Endothelial cell of umbilical vein (primary cell): ENCODE data around the gene PDE4B. TPM values are rescaled to one million over a fixed set of nuclear protein-coding genes. Genes with fewer than 3 reads are reported as not detected.

Experiments used
- BruUV-seq: library from RNA; stranded (reverse); fragments of 400-500 nt; replicated peaks from 2 replicates; lab custom pipeline; 2021; lab: Mats Ljungman, UMichigan
- CTCF ChIA-PET: fragments of 300-600, 350-600 bp; sonication (Branson Sonifier 250); formaldehyde crosslinking; loops from one replicate; lab custom pipeline; 2021; ENCODE audit warnings: antibody characterized with exemption, inconsistent platforms; lab: Charles Lee
- POLR2A ChIA-PET: fragments of 300-600, 350-600 bp; sonication (Branson Sonifier 250); formaldehyde crosslinking; loops from one replicate; lab custom pipeline; 2021; ENCODE audit warnings: antibody characterized with exemption, inconsistent platforms; lab: Charles Lee
- DNase-seq: peaks from one replicate; pipeline ENCODE4 v3.0.0-alpha.2; 2011; ENCODE audit warnings: low read depth, low spot score
- FAIRE-seq: peaks from 2 replicates; lab custom pipeline; 2011; peaks lifted over from hg19 to GRCh38; lab: Jason Lieb, UNC
- H2AFZ ChIP-seq: 2 replicates; pipeline ENCODE4 v1.6.0; 2012; ENCODE audit warnings: low read depth, low read length, control low read depth, inconsistent platforms
- H3K27ac ChIP-seq: 2 replicates; pipeline ENCODE4 v1.5.1; 2011; ENCODE audit warnings: low read depth, mild to moderate bottlenecking, control low read depth, low read length, moderate library complexity; ENCODE audit not compliant: insufficient read depth
- H3K27me3 ChIP-seq, 2 experiments: 2 replicates each; pipeline versions ENCODE4 v1.6.0 to v1.6.1; 2011; ENCODE audit warnings: low read length in 2 of 2, mixed read lengths in 1 of 2; ENCODE audit not compliant: control insufficient read depth in 2 of 2, insufficient read depth in 2 of 2
- H3K36me3 ChIP-seq, 2 experiments: 2 replicates in 1 of 2; 3 replicates in 1 of 2; pipeline ENCODE4 v1.5.1; 2011; ENCODE audit warnings: low read length in 2 of 2, mild to moderate bottlenecking in 1 of 2, moderate library complexity in 1 of 2; ENCODE audit not compliant: control insufficient read depth in 2 of 2, insufficient read depth in 2 of 2; ENCODE audit errors: extremely low read depth in 1 of 2
- H3K4me1 ChIP-seq: 3 replicates; pipeline ENCODE4 v1.5.1; 2011; ENCODE audit warnings: mild to moderate bottlenecking, low read length; ENCODE audit not compliant: control insufficient read depth, insufficient read depth; ENCODE audit errors: extremely low read depth
- H3K4me2 ChIP-seq: 2 replicates; pipeline ENCODE4 v1.6.1; 2011; ENCODE audit warnings: low read length, control low read depth, mixed read lengths; ENCODE audit not compliant: insufficient read depth
- H3K4me3 ChIP-seq, 3 experiments: fragments of 200-600 bp in 1 of 3; sonication (generic), shearing (Covaris generic) in 1 of 3; replicated peaks in 1 of 3; 2 replicates each; pipeline ENCODE4 v1.5.1; 2011 to 2016; ENCODE audit warnings: control low read depth in 3 of 3, low read length in 3 of 3, mild to moderate bottlenecking in 2 of 3, inconsistent platforms in 1 of 3, low read depth in 1 of 3, moderate library complexity in 1 of 3; ENCODE audit not compliant: insufficient read depth in 1 of 3
- H3K79me2 ChIP-seq: 2 replicates; pipeline ENCODE4 v1.6.0; 2012; ENCODE audit warnings: low read length, inconsistent platforms; ENCODE audit not compliant: control insufficient read depth, insufficient read depth
- H3K9ac ChIP-seq: replicated peaks from 2 replicates; pipeline ENCODE3; 2011; ENCODE audit warnings: low read length, control low read depth; ENCODE audit not compliant: insufficient read depth; ENCODE audit errors: extremely low read depth
- H3K9me1 ChIP-seq: replicated peaks from 3 replicates; pipeline ENCODE4 v1.6.0; 2011; ENCODE audit warnings: mild to moderate bottlenecking, low read length; ENCODE audit not compliant: control insufficient read depth, insufficient read depth; ENCODE audit errors: extremely low read depth
- H3K9me3 ChIP-seq: replicated peaks from 2 replicates; pipeline ENCODE4 v1.5.1; 2012; ENCODE audit warnings: low read length, inconsistent platforms; ENCODE audit not compliant: control insufficient read depth, insufficient read depth
- H4K20me1 ChIP-seq: replicated peaks from 2 replicates; pipeline ENCODE3; 2011; ENCODE audit warnings: mild to moderate bottlenecking, low read length; ENCODE audit not compliant: control insufficient read depth, insufficient read depth; ENCODE audit errors: extremely low read depth
- CTCF ChIP-seq, 2 donors: IDR thresholded peaks; 1 replicate in 1 of 2; 2 replicates in 1 of 2; pipeline ENCODE4 v1.5.1; 2011; ENCODE audit warnings: low read length in 2 of 2, mild to moderate bottlenecking in 2 of 2, moderate library complexity in 2 of 2, control low read depth in 1 of 2, inconsistent platforms in 1 of 2, low read depth in 1 of 2; ENCODE audit not compliant: insufficient read depth in 1 of 2; ENCODE audit errors: extremely low read depth in 1 of 2
- EZH2 ChIP-seq: IDR thresholded peaks from 2 replicates; pipeline ENCODE4 v1.6.1; 2012; ENCODE audit warnings: borderline replicate concordance, low read depth, mild to moderate bottlenecking, moderate library complexity, low read length, inconsistent platforms; ENCODE audit not compliant: severe bottlenecking
- FOS ChIP-seq: IDR thresholded peaks from 2 replicates; pipeline ENCODE4 v1.6.1; 2011; ENCODE audit warnings: mild to moderate bottlenecking, low read length, moderate library complexity, borderline replicate concordance; ENCODE audit not compliant: insufficient read depth
- GATA2 ChIP-seq: IDR thresholded peaks from 2 replicates; pipeline ENCODE4 v1.7.0; 2011; ENCODE audit warnings: low read depth, mild to moderate bottlenecking, moderate library complexity, mixed read lengths, low read length; ENCODE audit not compliant: insufficient read length, insufficient read depth
- JUN ChIP-seq: IDR thresholded peaks from 2 replicates; pipeline ENCODE4 v1.6.1; 2011; ENCODE audit warnings: borderline replicate concordance, low read depth; ENCODE audit not compliant: insufficient read length, insufficient read depth
- MAX ChIP-seq: IDR thresholded peaks from 2 replicates; pipeline ENCODE4 v1.6.1; 2011; ENCODE audit not compliant: insufficient read depth, insufficient read length
- MYC ChIP-seq: IDR thresholded peaks from one replicate; pipeline ENCODE4 v1.6.1; 2011; ENCODE audit warnings: mild to moderate bottlenecking, low read depth, low read length
- POLR2A ChIP-seq: IDR thresholded peaks from 2 replicates; pipeline ENCODE4 v1.6.1; 2012; ENCODE audit warnings: low read depth, mild to moderate bottlenecking, control low read depth, low read length
- POLR2AphosphoS5 ChIP-seq: IDR thresholded peaks from 2 replicates; pipeline ENCODE4 v1.6.1; 2012; ENCODE audit warnings: low read depth, mild to moderate bottlenecking, control low read depth, low read length, moderate library complexity; ENCODE audit not compliant: insufficient read depth
- dilution Hi-C: fragments of 300-500 bp; cut with MboI; formaldehyde crosslinking; loops from one replicate; pipeline ENCODE4 v1.15.0; 2019; ENCODE audit warnings: low sequenced_read_pairs; ENCODE audit not compliant: extremely low pct_ligation_motif_present
- intact Hi-C: fragments of 100-400 bp; cut with micrococcal nuclease; formaldehyde crosslinking; loops from one replicate; pipeline ENCODE4 v1.10.0; 2022
- polyA plus RNA-seq, 4 experiments: library from polyadenylated mRNA; depleted of rRNA in 3 of 4; stranded (reverse) in 3 of 4; unstranded in 1 of 4; fragments of >200 nt; gene quantifications; 2 replicates each; pipeline versions ENCODE4 v1.2.1 to v1.2.3, GENCODE V29; 2011 to 2012; ENCODE audit warnings: missing spikeins in 1 of 4
- total RNA-seq: library from RNA; stranded (reverse); gene quantifications from 2 replicates; pipeline ENCODE4 v1.2.3, GENCODE V29; 2021

The PDE4B gene
- total and polyA plus RNA-seq, 2 donors (not counting 3 experiments of a cell fraction or from before 2014, with no cell fraction given), result 63.5 to 69.8 TPM

- dilution Hi-C loops (no loop called here), intact Hi-C loops (no loop called here)
- H3K9me3 ChIP-seq, result no peaks in the 10 kb centered on the region
- no peaks in the 10 kb centered on the region for H4K20me1 ChIP-seq
- FAIRE-seq (no peak), DNase-seq (no peak)
- no peak overlapping the region for H3K4me2 ChIP-seq
- no peaks in the 10 kb centered on the region for H3K4me1 ChIP-seq
- H3K27me3 ChIP-seq, result no peaks in the 10 kb centered on the region
- no peaks in the 10 kb centered on the region for H3K36me3 ChIP-seq
- no peaks in the 10 kb centered on the region for H3K9me1 ChIP-seq
- H3K79me2 ChIP-seq, result no peaks in the 10 kb centered on the region
- no peak overlapping the region for H3K27ac ChIP-seq
- POLR2A ChIA-PET, result no interaction called here
- H3K9ac ChIP-seq, result no peak overlapping the region
- CTCF ChIA-PET, result no interaction called here
- BruUV-seq, result no TSS peak
- no peak overlapping the region for H2AFZ ChIP-seq
- TF ChIP-seq MAX, result no peak
- TF ChIP-seq EZH2, result no peak
- no peak for TF ChIP-seq CTCF (IDR thresholded peaks at IDR 0.05; ENCODE audit: extremely low read depth in 1 of 2, insufficient read depth in 1 of 2, low read depth in 1 of 2, low read length in 2 of 2)
- TF ChIP-seq FOS, result no peak
- TF ChIP-seq JUN, result no peak
- TF ChIP-seq POLR2A, result no peak
- TF ChIP-seq MYC, result no peak
- TF ChIP-seq POLR2AphosphoS5, result no peak
- TF ChIP-seq GATA2, result no peak
- H3K4me3 ChIP-seq, result no peak overlapping the region
Measured at GRCh38 chr1:66134004-66134403, 341.3 kb downstream of the PDE4B start.
